ENCODE data around the gene VPS11. TPM values are rescaled to one million over a fixed set of nuclear protein-coding genes. Genes with fewer than 3 reads are reported as not detected.
"Not testable (repeated sequence)": the region's sequence is repeated elsewhere in the genome, so short reads cannot be mapped to it uniquely, and the experiment has no call there.

The VPS11 gene
- total RNA-seq, 1 donor from 2014 or later = 10.4 TPM

DNA sequence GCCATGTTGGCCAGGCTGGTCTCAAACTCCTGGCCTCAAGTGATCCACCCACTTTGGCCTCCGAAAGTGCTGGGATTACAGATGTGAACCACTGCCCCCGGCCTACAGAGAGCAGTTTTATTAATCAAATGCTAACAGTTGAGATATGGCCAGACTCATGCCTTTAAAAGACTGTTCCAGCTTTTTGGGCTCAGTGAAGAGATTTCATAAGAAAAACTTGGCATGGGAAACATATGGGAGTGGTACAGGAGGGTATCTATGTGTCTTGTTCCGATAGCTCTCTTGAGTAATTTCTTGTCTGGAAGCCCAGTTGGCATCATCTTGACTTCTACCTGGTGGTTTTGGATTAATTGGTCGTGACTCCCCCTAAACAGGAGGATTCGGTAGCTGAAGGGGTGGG is 28.7 kb upstream of the VPS11 start:
- H3K27ac Mint-ChIP-seq = peak overlapping the region; percentile 62

GRCh38 chr11:119039471-119039870 is 28.1 kb upstream of the VPS11 start:
- Histone ChIP-seq H2AFZ (replicated peaks) (peak overlapping the region; percentile 13), H3K4me1 (peaks cover 14% of the 10 kb centered on the region), H3F3A (ENCODE audit: low read depth) (peaks cover 25% of the 10 kb centered on the region), H3K4me2 (peak overlapping the region; percentile 55)
- H3K27me3 ChIP-seq; H3K36me3 ChIP-seq; H3K79me2 ChIP-seq (ENCODE audit: low read depth); H3K9ac ChIP-seq; H3K9me3 Mint-ChIP-seq; H3K27me3 Mint-ChIP-seq (ENCODE audit: insufficient read depth, low read depth); H4K20me1 ChIP-seq (ENCODE audit: low read depth); DNase-seq (ENCODE audit: low spot score); H3K4me3 Mint-ChIP-seq; H3K4me3 ChIP-seq; H3K36me3 Mint-ChIP-seq; H3K9me3 ChIP-seq (ENCODE audit: low read depth); H3K27ac ChIP-seq: not testable (repeated sequence)
- Mint-ChIP-seq H3K27ac (peak overlapping the region; percentile 62), H3K4me1 (peaks cover 17% of the 10 kb centered on the region)

More for the DNA sequence above, 28.7 kb upstream of the VPS11 start:
- H3K9me3 Mint-ChIP-seq = no peaks in the 10 kb centered on the region
- peaks cover 14% of the 10 kb centered on the region for H3K4me1 ChIP-seq
- no peak for DNase-seq (ENCODE audit: low spot score)
- H3K27me3 ChIP-seq = no peaks in the 10 kb centered on the region
- no peaks in the 10 kb centered on the region for H3K9me3 ChIP-seq (ENCODE audit: low read depth)
- H3K4me3 Mint-ChIP-seq = peak overlapping the region; percentile 57
- no peaks in the 10 kb centered on the region for H4K20me1 ChIP-seq (ENCODE audit: low read depth)
- TF ChIP-seq EZH2phosphoT487 (IDR thresholded peaks at IDR 0.05) (no peak), EZH2 (IDR thresholded peaks at IDR 0.05) (no peak), CTCF (IDR thresholded peaks at IDR 0.05) (no peak)
- H3K4me1 Mint-ChIP-seq = peaks cover 17% of the 10 kb centered on the region
- peak overlapping the region; percentile 55 for H3K4me2 ChIP-seq
- no peak overlapping the region for H2AFZ ChIP-seq (replicated peaks)
- H3K27ac ChIP-seq = no peak overlapping the region
- H3K79me2 ChIP-seq (ENCODE audit: low read depth) = no peaks in the 10 kb centered on the region
- H3K27me3 Mint-ChIP-seq (ENCODE audit: insufficient read depth, low read depth) = no peaks in the 10 kb centered on the region
- peaks cover 23% of the 10 kb centered on the region for H3F3A ChIP-seq (ENCODE audit: low read depth)
- H3K4me3 ChIP-seq = no peak overlapping the region
- no peaks in the 10 kb centered on the region for H3K36me3 ChIP-seq
- H3K9ac ChIP-seq = no peak overlapping the region
- no peaks in the 10 kb centered on the region for H3K36me3 Mint-ChIP-seq

- H3K4me3 ChIP-seq = no peak overlapping the region
- Mint-ChIP-seq H3K36me3 (no peaks in the 10 kb centered on the region), H3K9me3 (no peaks in the 10 kb centered on the region), H3K27ac (no peak overlapping the region), H3K27me3 (ENCODE audit: insufficient read depth, low read depth) (no peaks in the 10 kb centered on the region), H3K4me1 (peaks cover 17% of the 10 kb centered on the region), H3K4me3 (no peak overlapping the region)
- no peak overlapping the region for H3K27ac ChIP-seq
- H3K9ac ChIP-seq = no peak overlapping the region
- no peak for DNase-seq (ENCODE audit: low spot score)
- TF ChIP-seq EZH2 (IDR thresholded peaks at IDR 0.05) (no peak), CTCF (IDR thresholded peaks at IDR 0.05) (no peak), EZH2phosphoT487 (IDR thresholded peaks at IDR 0.05) (no peak)
- no peaks in the 10 kb centered on the region for H3K9me3 ChIP-seq (ENCODE audit: low read depth)
- no peak overlapping the region for H2AFZ ChIP-seq (replicated peaks)
- peaks cover 14% of the 10 kb centered on the region for H3K4me1 ChIP-seq
- no peaks in the 10 kb centered on the region for H4K20me1 ChIP-seq (ENCODE audit: low read depth)
- no peaks in the 10 kb centered on the region for H3K36me3 ChIP-seq
- H3K27me3 ChIP-seq = no peaks in the 10 kb centered on the region
- H3K79me2 ChIP-seq (ENCODE audit: low read depth) = no peaks in the 10 kb centered on the region
- H3K4me2 ChIP-seq = no peak overlapping the region
- peaks cover 36% of the 10 kb centered on the region for H3F3A ChIP-seq (ENCODE audit: low read depth)
These were observed 25.6 kb upstream of the VPS11 start for GRCh38 chr11:119041821-119042514.

DNA sequence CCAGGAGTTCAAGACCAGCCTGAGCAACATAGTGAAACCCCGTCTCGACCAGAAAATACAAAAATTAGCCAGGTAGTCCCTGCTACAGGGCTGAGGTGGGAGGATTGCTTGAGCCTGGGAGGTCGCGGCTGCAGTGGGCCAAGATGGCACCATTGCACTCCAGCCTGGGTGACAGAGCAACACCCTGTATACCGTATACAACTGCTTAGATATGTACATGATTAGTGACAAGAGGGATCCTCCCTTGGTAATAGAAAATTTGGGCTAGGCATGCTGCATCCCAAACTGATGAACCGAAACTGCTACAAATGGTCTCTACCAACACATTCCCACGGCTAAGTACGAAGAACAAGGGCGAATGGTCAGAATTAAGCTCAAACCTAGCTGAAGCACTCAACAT is 24.7 kb upstream of the VPS11 start:
- Histone ChIP-seq H3K4me3 (no peak overlapping the region), H3K27ac (no peak overlapping the region), H4K20me1 (ENCODE audit: low read depth) (no peaks in the 10 kb centered on the region), H2AFZ (replicated peaks) (no peak overlapping the region), H3K4me2 (no peak overlapping the region), H3K79me2 (ENCODE audit: low read depth) (no peaks in the 10 kb centered on the region), H3K9ac (no peak overlapping the region), H3K27me3 (no peaks in the 10 kb centered on the region), H3K36me3 (no peaks in the 10 kb centered on the region), H3K9me3 (ENCODE audit: low read depth) (no peaks in the 10 kb centered on the region), H3K4me1 (peaks cover 14% of the 10 kb centered on the region), H3F3A (ENCODE audit: low read depth) (peaks cover 36% of the 10 kb centered on the region)
- no peak overlapping the region for H3K4me3 Mint-ChIP-seq
- peaks cover 2% of the 10 kb centered on the region for H3K27me3 Mint-ChIP-seq (ENCODE audit: insufficient read depth, low read depth)
- DNase-seq (ENCODE audit: low spot score) = no peak
- no peaks in the 10 kb centered on the region for H3K9me3 Mint-ChIP-seq
- H3K36me3 Mint-ChIP-seq = peaks cover 7% of the 10 kb centered on the region
- H3K27ac Mint-ChIP-seq = peak overlapping the region; percentile 71
- H3K4me1 Mint-ChIP-seq = peaks cover 17% of the 10 kb centered on the region
- no peak for TF ChIP-seq EZH2phosphoT487 (IDR thresholded peaks at IDR 0.05)
- no peak for TF ChIP-seq CTCF (IDR thresholded peaks at IDR 0.05)
- TF ChIP-seq EZH2 (IDR thresholded peaks at IDR 0.05) = no peak

Measured in neural progenitor cell (in vitro differentiated cells).